Inflammatory macrophage treated with lipopolysaccharide for 1 hour (primary cell): Measurements from ENCODE around the gene TTC7B.

Experiments
- DNase-seq, 2 donors: peaks; one replicate each; pipeline ENCODE4 v3.0.0-alpha.2; 2020 to 2022

The TTC7B gene

DNA sequence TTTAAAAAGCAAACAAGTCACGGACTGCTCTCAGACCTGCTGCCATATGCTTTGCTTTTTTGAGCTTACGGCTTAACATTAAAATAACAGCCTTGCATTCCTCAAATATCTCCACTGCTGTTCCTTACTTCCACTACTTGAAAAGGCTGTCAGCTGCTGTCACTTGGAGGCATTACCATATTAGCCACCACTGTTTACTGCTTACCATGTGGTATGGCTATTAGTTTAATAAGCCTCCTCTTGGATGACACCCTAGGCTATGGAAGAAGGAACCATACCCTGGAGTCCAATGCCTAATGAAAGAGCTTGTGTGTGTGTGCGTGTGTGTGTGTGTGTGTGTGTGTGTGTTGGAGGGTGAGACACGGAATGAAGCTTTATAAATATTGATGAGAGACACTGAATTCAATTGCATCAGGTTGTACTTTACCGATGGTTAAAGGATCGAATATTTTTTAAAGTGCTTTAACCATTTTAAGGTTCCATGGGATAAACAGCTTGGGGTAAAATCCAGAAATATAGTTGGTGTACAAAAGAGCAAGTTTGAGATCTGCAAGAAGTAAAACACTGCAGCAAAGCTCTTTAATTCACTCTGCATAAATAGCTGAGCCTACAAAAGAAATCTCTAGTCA is 174.5 kb downstream of the TTC7B start:
- no peak for DNase-seq

DNA sequence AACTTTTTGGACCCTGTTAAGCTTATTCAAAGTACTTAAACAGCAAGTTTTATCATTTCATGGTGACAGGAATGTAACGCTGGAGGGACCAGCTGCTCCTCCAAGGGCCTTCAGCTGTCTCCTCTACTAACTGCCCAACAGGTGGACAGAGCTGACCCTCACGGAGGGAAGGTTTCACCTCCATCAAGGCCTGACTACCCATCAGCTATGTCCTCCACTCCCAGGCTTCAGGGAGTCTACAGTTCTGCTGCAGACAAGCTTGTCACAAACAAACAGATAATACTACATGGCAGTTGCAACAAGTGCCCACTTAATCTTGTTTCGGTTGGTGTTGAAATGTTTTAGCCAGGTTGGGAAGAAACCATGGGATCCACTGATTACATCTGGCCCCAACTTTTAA is 175.1 kb downstream of the TTC7B start:
- no peak for DNase-seq

DNA sequence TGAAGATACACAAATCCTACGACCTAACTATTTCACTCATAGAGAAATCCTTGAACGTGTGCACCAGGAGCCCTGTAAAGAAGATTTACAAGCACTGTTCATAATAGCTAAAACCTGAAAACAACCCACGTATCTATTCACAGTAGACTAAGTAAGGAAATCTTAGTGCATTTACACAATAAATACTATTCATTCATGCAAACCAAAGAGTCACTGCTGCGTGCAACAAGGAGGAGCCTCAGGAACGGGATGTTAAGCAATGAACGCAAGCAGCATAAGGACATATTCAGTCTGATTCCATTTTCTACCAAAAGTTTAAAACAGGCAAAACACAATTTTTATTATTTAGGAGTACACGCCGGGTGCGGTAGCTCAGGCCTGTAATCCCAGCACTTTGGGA is 176.6 kb downstream of the TTC7B start:
- DNase-seq, result peak in 1 of 2 donors; percentile 39

DNA sequence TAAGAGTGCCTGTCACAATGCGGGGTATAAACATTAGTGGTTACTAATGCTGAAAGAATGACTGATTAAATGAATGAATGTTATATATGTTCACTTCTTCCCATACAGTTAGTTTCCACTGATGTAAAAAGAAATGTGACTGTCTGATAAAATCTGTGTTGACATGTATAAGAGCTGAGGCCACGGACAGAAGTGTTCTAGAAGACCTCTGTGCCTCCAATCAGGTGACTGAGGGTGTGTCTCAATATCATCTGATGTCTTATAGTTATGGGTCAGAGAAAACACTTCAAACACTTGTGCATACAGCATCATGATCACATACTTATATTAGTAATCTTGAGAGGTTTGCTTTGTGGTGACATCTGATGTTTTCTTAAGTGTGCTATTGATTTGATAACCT is 183.4 kb downstream of the TTC7B start:
- peak in 1 of 2 donors; percentile 57 for DNase-seq

DNA sequence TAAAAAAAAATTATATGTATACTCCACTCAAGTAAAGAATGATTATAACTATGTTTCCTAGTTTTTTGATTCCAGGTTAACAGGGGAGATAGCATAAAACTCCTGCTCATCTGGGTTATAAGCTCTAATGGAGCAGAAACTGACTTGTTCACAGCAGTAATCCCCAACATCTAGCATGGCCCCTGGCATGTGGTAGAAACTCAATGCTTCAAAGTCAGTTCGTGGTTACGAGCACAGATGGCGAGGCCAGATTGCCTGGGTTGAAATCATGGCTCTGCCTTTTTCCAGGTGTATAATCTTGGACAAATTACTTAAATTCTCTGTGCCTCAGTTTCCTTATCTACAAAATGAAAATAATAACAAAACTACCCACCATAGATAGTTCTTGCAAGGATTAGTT is 183.8 kb downstream of the TTC7B start:
- no peak for DNase-seq

DNA sequence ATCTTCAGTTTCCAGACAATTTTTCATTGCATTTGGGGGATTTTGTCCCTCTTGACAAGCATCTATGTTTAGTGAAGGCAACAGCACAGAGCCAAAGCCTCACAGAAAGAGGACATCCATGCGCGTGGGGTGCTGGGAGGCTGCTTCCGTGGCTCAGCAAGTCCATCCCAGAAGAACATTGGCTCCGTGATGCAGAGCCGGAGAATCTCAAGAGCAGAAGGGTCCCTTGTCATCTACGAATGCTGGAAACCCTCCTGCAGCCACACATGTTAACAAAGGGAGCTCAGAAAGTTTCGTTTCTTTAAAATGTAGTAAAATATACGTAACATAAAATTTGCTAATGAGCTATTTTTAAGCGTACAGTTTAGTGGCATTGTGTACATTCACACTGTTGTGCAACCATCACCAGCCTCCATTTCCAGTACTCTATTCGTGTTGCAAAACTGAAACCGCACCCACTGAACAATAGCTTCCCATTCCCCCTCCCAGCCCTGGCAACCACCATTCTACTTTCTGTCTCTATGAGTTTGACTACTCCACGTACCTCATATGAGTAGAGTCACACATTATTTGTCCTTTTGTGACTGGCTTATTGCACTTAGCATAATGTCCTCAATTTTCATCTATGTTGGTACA is 185.9 kb downstream of the TTC7B start:
- peak; percentile 89 to 97 for DNase-seq

DNA sequence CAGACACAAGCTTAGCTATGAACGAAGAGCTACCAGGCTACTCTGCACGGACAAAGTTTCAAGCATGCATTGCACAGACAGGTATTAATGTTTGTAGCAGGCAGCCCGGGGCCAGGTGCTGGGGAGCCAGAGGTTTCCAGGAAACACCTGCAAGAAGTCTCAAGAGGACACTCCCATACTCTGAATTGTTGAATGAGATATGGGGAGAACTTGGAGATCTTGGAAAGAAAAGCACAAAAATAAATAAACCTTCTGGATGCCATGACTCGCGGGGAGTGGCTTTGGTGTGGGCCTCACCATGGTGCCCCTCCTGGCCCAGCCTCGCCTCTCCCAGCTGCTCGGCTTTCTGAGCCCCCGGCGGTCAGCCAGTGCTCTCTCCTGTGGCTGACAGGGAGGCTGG is 186.8 kb downstream of the TTC7B start:
- DNase-seq, result no peak

DNA sequence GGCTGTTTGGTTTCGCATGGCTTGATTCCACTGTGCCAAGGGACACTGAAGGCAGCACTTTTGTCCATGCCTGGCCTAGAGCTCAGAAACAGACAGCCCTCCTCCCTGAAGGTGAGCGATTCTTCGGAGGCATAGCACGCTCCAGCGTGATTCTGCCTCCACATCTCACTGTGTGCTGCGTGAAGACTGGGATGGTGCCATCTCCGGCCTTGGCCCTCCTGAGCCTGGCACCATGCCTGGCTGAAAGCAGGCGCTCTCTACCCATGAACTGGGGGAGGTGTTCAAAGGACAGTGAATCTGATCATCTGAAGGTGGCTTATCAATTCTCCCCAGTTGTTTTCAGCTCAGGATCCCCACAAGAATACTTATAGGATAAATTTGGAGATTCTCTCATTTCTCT is 187.4 kb downstream of the TTC7B start:
- no peak for DNase-seq

DNA sequence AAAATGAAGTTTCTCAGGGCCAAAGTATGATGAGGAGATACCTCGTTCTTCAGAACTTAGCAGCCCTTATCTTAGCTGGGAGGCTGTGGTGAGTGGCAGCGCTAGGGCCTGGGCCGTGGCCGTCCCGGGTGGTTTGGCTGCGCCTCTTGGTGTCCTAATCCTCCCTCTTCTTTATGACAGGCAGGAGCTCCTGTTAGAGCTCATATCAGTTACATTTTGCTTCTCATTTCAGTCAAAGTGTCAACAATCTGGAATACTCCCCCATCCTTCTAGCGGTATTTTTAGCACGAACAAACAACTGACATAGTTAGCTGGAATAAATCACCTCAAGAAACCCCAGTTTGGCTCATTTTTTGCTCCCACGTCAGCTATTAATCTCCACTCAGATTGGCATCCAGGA is 188.8 kb downstream of the TTC7B start:
- no peak for DNase-seq

DNA sequence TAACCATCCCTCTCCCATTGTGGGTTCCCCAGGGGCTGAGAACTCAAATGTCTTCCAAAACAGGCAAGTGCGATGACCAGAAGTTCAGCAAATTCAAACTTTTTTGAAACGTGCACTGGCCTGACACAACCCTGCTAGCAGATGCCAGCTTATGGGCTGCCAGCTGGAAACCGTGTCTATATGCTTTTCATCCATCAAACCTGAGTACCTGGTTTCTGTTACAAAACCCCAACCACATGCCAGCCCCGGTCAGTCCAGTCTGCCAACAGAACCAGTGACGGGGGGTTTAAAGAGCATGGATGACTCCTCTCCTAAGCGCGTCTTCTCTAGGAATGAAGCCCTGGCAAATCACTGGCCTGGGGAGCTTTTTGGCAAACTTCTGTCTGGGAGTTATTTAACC is 189.7 kb downstream of the TTC7B start:
- no peak for DNase-seq

DNA sequence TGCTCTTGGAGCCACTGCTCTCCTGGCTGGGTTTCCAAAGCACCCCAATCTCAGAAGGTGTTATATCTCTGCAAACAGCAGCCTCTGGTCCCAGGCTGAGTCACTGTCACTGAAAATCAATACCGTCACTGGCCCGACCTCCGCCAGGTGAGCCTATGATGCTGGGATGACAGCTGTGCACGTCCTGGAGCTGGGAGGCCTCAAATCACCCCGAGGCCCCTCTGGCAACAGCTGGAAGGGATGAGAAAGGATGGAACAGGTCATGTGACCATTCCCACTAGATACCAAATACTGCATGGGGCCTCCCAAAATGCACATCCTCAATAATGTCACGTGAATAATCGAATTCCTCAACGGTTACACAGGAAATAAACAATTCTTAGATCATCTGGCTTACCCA is 190.8 kb downstream of the TTC7B start:
- DNase-seq, result no peak

DNA sequence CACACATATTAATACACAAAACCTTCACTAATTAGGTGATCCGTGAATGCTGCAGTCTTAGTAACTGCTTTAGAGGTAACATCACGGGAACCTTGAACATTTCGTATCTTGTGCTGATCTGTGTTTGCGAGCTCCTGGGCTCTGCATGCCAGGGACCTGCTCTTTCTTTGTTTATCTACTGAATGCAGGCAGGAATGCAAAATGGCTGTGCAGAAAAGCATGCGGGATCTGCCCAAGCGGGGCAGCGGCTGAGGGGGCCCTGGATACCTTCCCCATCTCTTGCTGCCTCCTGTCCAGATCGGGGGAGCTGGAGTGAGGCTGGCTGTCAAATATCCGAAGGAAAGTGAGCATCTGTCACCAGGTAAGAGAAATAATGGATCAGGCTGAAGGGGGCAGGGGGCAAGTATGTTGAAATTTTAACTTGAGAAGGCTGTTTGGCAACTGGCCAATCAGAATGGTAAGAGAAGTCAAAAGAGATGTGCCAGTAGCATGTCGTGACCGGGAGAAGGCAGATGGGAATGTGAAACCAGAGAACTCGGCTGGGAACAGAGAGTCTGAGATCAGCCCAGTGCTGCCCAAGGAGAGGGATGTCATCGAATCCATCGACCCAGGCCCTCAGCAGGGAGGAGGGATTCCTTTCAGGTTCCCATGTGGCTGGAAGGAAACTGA is 191.4 kb downstream of the TTC7B start:
- no peak for DNase-seq

DNA sequence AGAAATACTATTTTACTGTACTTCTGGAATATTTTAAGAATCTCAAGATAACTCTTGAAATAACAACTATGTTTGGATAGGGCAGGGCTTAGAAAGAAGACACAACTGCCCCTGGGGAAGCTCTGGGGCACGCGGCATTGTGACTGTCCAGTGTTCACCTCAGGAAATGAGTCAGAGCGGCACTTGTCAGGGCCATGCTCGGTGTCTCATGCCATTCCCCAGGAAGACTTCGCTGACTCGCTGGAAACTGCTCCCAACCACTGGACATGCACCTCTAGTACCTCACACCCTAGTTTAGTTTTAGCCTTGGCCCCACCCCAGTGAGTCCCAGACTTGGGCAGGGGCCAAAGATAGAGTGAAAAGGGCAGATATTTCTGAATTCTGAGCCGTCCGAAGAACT is 192.0 kb downstream of the TTC7B start:
- peak; percentile 60 to 67 for DNase-seq

DNA sequence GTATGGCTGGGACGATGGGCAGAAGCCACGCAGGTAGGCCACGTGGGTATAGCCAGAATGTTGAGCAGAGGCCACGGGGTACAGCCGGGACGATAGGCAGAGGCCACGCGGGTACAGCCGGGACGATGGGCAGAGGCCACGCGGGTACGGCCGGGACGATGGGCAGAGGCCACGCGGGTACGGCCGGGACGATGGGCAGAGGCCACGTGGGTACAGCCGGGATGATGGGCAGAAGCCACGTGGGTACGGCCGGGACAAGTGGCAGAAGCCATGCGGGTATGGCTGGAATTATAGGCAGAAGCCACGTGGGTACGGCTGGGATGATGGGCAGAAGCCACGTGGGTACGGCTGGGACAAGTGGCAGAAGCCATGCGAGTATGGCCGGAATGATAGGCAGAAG is 195.0 kb downstream of the TTC7B start:
- no peak for DNase-seq

DNA sequence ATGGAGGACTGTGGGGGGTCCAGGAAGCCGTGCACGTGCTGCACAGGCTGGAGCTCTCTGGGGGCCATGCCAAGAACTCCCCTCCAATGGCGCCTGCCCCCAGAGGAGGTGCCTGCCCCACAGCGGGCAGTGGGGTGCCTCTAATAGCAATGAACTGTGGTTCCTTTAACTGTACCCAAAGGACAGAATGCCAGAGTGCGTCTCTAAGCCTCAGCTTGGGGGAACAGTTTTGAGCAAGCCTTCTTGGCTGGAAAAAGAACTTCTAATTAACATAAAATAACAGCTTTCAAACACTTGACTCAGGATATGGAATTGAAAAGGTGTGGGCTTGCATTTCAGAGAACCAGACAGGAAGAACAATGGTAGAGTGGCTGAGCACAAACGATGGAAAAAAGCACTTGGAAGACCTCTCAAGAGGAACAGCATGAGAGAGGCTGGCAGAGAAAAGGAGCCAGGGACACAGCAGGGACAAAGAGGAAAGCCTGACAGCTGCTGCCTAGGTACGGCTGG is 195.6 kb downstream of the TTC7B start:
- no peak for DNase-seq

DNA sequence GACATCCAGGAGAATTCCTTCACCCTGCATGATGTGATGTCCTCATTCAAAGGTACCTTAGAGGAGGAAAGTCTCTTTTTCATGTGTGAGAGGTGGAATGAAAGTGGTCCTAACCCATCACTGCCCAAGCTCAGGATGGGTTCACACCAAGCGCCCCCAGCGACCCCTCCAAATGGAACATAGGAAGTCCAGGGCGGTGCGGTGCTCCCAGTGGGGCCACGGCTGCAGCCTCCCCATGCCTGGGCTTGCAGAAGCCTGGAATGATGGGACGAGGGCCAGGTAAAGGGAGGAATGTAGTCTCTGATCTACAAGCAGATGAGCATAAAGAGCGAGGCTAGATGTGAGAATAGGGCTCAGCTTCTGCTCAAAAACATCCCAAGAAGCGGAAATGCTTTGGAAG is 196.3 kb downstream of the TTC7B start:
- no peak for DNase-seq

DNA sequence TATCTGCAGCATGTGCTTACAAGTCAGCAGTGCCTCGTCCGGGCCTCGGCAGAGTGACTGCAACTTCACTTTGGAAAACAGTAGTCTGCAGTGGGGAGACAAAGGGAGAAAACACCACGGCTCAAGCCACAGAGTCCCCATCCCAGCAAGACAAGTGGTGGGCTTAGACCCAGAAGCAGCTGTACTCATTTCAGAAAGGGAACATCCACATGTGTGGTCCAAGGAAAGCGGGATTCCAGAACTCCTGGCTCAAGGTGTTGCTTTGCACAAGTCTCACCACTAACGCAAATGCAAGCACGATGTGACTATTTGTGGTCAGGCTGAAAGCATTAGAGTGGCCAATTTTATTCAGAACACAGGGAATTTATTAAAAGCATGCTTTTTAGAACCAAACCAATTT is 198.3 kb downstream of the TTC7B start:
- DNase-seq, result no peak

DNA sequence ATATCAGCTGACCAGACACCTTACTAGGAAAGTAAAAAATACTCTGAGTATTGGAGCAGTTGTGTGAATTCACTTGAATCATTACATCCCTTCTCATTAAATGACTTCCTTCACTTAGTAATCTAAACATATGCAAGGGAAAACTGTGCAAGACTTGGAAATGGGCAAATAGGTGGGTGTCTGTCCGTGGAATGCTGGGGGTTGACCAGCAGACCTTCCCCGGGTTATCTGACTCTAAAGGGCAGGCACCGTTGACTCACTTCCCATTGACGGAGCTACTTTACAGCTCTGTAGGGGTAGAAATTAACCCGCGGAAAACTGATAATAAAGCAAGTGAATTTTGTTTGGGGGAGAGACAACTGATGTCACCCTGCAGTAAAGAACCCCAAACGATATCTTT is 199.3 kb downstream of the TTC7B start:
- no peak for DNase-seq

DNA sequence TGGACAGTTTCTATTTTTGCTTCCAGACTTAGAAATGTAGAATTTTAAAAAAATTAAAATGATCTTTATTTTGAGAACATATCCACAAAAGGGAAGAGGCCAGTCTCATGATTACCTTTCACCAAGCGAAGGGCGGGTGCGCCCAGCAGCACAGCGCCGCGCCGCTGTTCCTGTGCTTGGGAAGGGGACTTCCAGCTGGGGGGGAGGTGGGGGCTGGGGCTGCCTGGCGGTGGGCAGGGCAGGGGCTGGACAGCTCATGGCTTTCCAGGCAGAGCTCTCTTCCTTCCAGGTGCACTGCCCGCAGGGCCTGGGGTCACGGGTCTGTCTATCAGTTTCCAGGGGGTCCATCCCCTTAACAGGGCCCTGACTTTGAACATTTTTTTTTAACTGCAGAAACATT is 199.9 kb downstream of the TTC7B start:
- DNase-seq, result no peak

DNA sequence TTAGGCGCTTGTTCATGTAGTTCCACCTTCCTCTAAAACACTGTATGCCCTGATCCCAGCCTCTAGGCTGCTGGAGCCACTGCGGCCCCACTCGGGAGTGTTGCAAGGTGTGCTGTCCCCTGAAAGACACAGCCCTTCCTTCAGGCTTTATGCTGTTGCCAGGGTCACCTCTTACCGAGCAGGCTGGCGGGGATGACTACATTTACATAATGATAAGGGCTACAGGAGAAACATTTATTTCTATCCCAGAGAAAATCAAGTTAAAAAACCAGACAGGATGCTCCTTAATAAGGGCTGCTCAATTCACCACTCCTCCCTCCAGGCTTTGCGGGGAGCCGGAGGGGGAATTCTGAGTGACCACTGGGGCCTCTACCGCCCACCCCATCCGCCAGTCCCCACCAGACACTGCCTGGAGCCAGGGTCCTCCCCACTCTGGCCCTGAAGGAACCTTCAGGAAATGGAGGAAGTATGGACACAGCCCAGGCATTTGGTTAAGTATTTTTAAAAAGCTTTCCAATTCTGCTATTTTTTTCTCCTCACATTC is 200.6 kb downstream of the TTC7B start:
- no peak for DNase-seq

DNA sequence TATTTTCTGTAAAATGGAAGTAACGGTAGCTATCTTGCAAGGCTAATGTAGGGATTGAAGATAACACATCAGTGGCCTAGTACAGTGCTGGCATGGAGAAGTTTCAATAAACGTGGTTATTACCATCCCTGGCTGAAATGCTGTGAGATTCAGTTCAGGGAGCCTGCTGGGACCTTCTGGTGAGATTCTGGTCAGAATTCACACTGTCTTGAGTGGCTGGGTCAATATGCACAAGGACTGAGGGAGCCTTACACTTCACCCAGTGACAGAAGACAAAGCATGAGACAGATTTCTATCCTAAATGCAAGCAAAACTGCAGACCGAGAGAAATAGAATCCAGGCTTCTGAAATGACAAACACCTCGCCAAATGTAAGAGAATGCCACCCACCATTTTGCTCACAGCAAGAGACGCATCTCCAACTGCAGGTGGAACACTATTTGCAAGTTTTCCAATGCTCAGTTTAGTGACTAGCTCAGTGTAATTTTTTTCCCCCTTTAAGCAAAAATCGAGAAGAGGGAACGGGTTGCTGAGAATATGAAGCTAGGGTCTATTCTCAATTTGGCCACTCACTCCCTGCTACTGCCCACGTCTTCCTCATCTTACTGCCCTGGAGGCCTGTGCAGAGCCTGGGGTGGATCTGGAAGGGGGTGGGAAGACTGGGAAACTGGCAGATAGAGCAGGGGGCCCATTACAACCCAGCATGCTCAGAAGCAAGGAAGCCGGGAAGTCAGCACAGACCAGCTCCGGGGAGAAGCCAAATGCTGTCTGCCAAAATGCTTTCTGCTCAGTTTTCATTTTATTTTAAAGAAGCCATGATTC is 201.3 kb downstream of the TTC7B start:
- no peak for DNase-seq

DNA sequence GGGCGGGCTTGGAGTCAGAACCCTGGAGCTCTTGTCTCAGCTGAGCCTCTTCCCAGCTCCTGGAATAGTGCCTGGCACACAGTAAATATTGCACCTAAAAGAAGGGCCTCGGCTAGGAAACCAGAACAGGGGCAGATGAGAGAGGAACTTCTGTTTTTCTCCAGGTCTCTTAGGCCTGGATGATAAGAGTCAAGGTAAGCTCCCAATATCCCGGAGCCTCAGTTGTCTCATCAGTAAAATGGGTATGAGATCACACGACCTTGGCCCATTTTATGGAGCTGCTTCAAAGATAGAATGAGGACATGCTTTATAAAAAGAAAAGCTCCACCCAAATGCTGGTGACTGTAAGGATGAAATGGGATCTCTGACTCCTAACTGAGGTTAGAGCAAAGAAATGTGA is 202.2 kb downstream of the TTC7B start:
- DNase-seq, result no peak

DNA sequence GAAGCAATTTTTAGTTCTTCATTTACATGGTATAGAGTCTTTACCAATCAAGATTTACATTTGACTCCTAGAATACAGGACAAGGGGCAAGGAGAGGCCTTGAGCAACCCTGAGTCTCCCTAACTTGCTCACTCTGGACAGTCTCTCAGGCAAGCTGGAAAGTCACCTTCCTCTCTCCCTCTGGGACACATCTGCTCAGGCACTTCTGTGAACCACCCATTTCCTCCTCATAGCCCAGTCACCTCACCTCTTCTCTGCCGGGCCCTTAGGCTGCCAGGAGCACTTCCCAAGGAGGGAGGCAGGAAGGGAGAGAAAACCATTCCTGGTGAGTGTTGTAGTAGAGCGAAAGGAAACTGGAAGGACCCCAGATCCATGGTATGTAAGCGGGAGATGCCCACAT is 202.8 kb downstream of the TTC7B start:
- no peak for DNase-seq
